WTC11 (cell line): ENCODE data around the gene CNTNAP2.

ENCODE experiments used
- CREM ChIP-seq: sonication (generic); formaldehyde crosslinking; IDR thresholded peaks from 2 replicates; pipeline ENCODE4 v1.8.1; 2022; ENCODE audit warnings: mild to moderate bottlenecking, missing genetic modification reagents, moderate library complexity
- CTCF ChIP-seq: fragments of 200-600 bp; IDR thresholded peaks from 2 replicates; pipeline ENCODE4 v1.8.0; 2022; ENCODE audit warnings: antibody characterized with exemption
- FOXK1 ChIP-seq: sonication (generic); formaldehyde crosslinking; IDR thresholded peaks from 2 replicates; pipeline ENCODE4 v1.8.0; 2022; ENCODE audit warnings: mild to moderate bottlenecking, moderate library complexity, missing genetic modification reagents
- IRF1 ChIP-seq: sonication (generic); formaldehyde crosslinking; IDR thresholded peaks from 2 replicates; pipeline ENCODE4 v1.8.0; 2023; ENCODE audit warnings: missing genetic modification reagents
- KAT7 ChIP-seq: sonication (generic); formaldehyde crosslinking; IDR thresholded peaks from 2 replicates; pipeline ENCODE4 v1.8.1; 2023; ENCODE audit warnings: missing genetic modification reagents, mild to moderate bottlenecking, borderline replicate concordance
- MXD4 ChIP-seq: fragments of 250-450 bp; sonication (Bioruptor Pico); IDR thresholded peaks from 2 replicates; pipeline ENCODE4 v1.8.0; 2021; ENCODE audit warnings: mild to moderate bottlenecking, moderate library complexity, borderline replicate concordance
- NFYB ChIP-seq: sonication (generic); formaldehyde crosslinking; conservative IDR thresholded peaks from 2 replicates; pipeline ENCODE4 v1.8.0; 2022; ENCODE audit warnings: low read depth, missing genetic modification reagents
- ZNF121 ChIP-seq: sonication (generic); formaldehyde crosslinking; IDR thresholded peaks from 2 replicates; pipeline ENCODE4 v1.8.0; 2023; ENCODE audit warnings: missing genetic modification reagents
- ZNF317 ChIP-seq: sonication (generic); formaldehyde crosslinking; IDR thresholded peaks from 2 replicates; pipeline ENCODE4 v1.8.1; 2023; ENCODE audit warnings: low read depth, mild to moderate bottlenecking, moderate library complexity, missing genetic modification reagents, borderline replicate concordance
- TF ChIP-seq, protein P1 (sequence below): sonication (generic); formaldehyde crosslinking; conservative IDR thresholded peaks from 2 replicates; pipeline ENCODE4 v1.8.1; 2022; ENCODE audit warnings: mild to moderate bottlenecking, missing genetic modification reagents

- TF ChIP-seq, protein P1, sequence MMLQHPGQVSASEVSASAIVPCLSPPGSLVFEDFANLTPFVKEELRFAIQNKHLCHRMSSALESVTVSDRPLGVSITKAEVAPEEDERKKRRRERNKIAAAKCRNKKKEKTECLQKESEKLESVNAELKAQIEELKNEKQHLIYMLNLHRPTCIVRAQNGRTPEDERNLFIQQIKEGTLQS (CRISPR knock-in tag) = no peak
- no peak for TF ChIP-seq CREM (CRISPR knock-in tag)
- TF ChIP-seq MXD4 (CRISPR knock-in tag) = no peak
- no peak for TF ChIP-seq CTCF
- no peak for TF ChIP-seq KAT7
- no peak for TF ChIP-seq IRF1 (CRISPR knock-in tag)
- TF ChIP-seq ZNF317 (CRISPR knock-in tag) = no peak
- TF ChIP-seq ZNF121 (CRISPR knock-in tag) = no peak
- no peak for TF ChIP-seq NFYB (CRISPR knock-in tag)
- TF ChIP-seq FOXK1 (CRISPR knock-in tag) = no peak
These were observed 1376.0 kb downstream of the CNTNAP2 start for GRCh38 chr7:147492606-147493005.
